Erythroblast (primary cell): ENCODE measurements around the gene AMHR2.
"Not testable (repeated sequence)": the region's sequence is repeated elsewhere in the genome, so short reads cannot be mapped to it uniquely, and the experiment has no call there.

ENCODE experiments used
- GATA1 ChIP-seq: IDR thresholded peaks from 2 replicates; pipeline ENCODE4 v1.6.1; 2011; ENCODE audit warnings: low read depth, mild to moderate bottlenecking, control low read depth, low read length, moderate library complexity
- POLR2A ChIP-seq: IDR thresholded peaks from 2 replicates; pipeline ENCODE4 v1.6.1; 2011; ENCODE audit warnings: mild to moderate bottlenecking, low read length

DNA sequence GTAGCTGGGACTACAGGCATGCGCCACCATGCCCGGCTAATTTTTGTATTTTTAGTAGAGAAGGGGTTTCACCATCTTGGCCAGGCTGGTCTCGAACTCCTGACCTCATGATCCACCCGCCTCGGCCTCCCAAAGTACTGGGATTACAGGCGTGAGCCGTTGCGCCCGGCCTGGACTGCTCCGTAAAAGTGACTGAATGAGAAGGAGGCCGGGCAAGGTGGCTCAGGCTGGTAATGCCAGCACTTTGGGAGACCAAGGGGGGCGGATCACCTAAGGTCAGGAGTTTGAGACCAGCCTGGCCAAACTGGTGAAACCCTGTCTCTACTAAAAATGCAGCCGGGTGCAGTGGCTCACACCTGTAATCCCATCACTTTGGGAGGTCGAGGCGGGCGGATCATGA is 21.3 kb upstream of the AMHR2 start:
- not testable (repeated sequence) for TF ChIP-seq POLR2A, GATA1
